Measurements from ENCODE around the gene KAT7.

- TF ChIP-seq, protein P1, sequence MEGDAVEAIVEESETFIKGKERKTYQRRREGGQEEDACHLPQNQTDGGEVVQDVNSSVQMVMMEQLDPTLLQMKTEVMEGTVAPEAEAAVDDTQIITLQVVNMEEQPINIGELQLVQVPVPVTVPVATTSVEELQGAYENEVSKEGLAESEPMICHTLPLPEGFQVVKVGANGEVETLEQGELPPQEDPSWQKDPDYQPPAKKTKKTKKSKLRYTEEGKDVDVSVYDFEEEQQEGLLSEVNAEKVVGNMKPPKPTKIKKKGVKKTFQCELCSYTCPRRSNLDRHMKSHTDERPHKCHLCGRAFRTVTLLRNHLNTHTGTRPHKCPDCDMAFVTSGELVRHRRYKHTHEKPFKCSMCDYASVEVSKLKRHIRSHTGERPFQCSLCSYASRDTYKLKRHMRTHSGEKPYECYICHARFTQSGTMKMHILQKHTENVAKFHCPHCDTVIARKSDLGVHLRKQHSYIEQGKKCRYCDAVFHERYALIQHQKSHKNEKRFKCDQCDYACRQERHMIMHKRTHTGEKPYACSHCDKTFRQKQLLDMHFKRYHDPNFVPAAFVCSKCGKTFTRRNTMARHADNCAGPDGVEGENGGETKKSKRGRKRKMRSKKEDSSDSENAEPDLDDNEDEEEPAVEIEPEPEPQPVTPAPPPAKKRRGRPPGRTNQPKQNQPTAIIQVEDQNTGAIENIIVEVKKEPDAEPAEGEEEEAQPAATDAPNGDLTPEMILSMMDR (IDR thresholded peaks at IDR 0.05): no peak
- TF ChIP-seq POLR2A (IDR thresholded peaks at IDR 0.05) (no peak), POLR2AphosphoS5 (IDR thresholded peaks at IDR 0.05) (no peak)
Observed at GRCh38 chr17:49854126-49854525, 65.6 kb downstream of the KAT7 start.
